ENCODE data around the gene CEP104.

Gene CEP104

GRCh38 chr1:3762151-3762872 is 94.7 kb downstream of the CEP104 start:
- TF ChIP-seq, protein P1, sequence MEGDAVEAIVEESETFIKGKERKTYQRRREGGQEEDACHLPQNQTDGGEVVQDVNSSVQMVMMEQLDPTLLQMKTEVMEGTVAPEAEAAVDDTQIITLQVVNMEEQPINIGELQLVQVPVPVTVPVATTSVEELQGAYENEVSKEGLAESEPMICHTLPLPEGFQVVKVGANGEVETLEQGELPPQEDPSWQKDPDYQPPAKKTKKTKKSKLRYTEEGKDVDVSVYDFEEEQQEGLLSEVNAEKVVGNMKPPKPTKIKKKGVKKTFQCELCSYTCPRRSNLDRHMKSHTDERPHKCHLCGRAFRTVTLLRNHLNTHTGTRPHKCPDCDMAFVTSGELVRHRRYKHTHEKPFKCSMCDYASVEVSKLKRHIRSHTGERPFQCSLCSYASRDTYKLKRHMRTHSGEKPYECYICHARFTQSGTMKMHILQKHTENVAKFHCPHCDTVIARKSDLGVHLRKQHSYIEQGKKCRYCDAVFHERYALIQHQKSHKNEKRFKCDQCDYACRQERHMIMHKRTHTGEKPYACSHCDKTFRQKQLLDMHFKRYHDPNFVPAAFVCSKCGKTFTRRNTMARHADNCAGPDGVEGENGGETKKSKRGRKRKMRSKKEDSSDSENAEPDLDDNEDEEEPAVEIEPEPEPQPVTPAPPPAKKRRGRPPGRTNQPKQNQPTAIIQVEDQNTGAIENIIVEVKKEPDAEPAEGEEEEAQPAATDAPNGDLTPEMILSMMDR (IDR thresholded peaks at IDR 0.05; ENCODE audit: control insufficient read depth, extremely low read depth, insufficient read depth) = no peak
- no peak overlapping the region for H3K4me3 ChIP-seq (ENCODE audit: low read depth, low read length)
- DNase-seq (ENCODE audit: low read depth) = no peak

Data from LNCaP clone FGC (cell line).